GM23248 (cell line): Measurements from ENCODE around the gene OR2AP1.

Experiments
- EZH2 ChIP-seq: fragments of 200-600 bp; sonication (generic); IDR thresholded peaks from 2 replicates; pipeline ENCODE4 v1.6.1; 2018; ENCODE audit warnings: antibody characterized with exemption, mild to moderate bottlenecking; ENCODE audit not compliant: insufficient read depth, poor library complexity, severe bottlenecking
- EZH2phosphoT487 ChIP-seq: fragments of 200-600 bp; sonication (generic); IDR thresholded peaks from 2 replicates; pipeline ENCODE4 v1.6.1; 2018; ENCODE audit warnings: antibody characterized with exemption, moderate library complexity, mild to moderate bottlenecking, low read depth; ENCODE audit not compliant: insufficient read depth

DNA sequence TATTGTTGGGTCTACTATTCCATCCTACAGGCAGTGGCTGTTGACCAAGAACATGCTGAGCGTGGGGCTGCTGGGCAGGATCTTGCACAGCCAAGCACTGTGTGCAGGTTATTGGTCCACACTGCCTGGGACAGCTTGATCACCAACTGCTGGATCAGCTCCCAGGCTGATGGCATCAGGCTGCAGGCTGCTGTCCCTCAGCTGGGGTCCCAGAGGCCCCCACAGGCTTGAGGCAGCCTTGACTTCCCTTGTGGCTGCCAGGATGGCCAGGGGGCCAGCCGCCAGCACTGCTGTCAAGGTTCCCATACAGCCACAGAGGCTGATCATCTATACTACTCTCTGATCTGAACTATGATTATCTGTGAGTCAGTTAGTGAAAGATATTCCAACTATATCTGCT, 9.8 kb downstream of the OR2AP1 start:
- TF ChIP-seq EZH2phosphoT487 (no peak), EZH2 (no peak)
